ENCODE results near the gene GPATCH8.

GRCh38 chr17:44444735-44445105 lies 58.5 kb downstream of the GPATCH8 start:
- TF ChIP-seq CTCF (conservative IDR thresholded peaks at IDR 0.05; ENCODE audit: low read depth, low read length) (no peak), EZH2 (IDR thresholded peaks at IDR 0.05; ENCODE audit: borderline replicate concordance, low read depth, low read length, poor library complexity, severe bottlenecking) (no peak)
